Measurements from ENCODE around the gene PTCH2.

GRCh38 chr1:44808938-44809917 is 33.8 kb downstream of the PTCH2 start:
- no peak for TF ChIP-seq CTCF (IDR thresholded peaks at IDR 0.05; ENCODE audit: borderline replicate concordance, extremely low read depth, low read length, poor library complexity, severe bottlenecking)
- no peak for TF ChIP-seq EZH2 (IDR thresholded peaks at IDR 0.05; ENCODE audit: borderline replicate concordance, low read depth, low read length, severe bottlenecking)
